ENCODE data around the gene UBE2J2. TPM values are rescaled to one million over a fixed set of nuclear protein-coding genes. Genes with fewer than 3 reads are reported as not detected.
"Not testable (repeated sequence)": the region's sequence is repeated elsewhere in the genome, so short reads cannot be mapped to it uniquely, and the experiment has no call there.

UBE2J2 gene
- total RNA-seq, 1 donor from 2014 or later = 89.9 TPM

DNA sequence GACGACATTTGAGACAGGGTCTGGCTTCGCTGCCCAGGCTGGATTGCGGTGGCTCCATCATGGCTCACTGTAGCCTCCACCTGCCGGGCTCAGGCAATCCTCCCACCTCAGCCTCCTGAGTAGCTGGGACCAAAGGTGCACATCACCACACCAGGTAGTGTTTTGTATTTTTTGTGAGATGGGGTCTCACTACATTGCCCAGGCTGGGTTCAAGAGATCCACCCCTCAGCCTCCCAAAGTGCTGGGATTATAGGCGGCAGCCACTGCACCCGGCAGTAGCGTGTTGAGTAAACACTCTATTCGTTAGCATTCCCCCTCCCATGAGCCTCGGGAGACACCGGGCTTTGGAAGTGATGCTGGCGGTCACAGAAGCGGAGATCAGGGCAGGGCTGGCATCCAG, 20.3 kb downstream of the UBE2J2 start:
- TF ChIP-seq, protein P1, sequence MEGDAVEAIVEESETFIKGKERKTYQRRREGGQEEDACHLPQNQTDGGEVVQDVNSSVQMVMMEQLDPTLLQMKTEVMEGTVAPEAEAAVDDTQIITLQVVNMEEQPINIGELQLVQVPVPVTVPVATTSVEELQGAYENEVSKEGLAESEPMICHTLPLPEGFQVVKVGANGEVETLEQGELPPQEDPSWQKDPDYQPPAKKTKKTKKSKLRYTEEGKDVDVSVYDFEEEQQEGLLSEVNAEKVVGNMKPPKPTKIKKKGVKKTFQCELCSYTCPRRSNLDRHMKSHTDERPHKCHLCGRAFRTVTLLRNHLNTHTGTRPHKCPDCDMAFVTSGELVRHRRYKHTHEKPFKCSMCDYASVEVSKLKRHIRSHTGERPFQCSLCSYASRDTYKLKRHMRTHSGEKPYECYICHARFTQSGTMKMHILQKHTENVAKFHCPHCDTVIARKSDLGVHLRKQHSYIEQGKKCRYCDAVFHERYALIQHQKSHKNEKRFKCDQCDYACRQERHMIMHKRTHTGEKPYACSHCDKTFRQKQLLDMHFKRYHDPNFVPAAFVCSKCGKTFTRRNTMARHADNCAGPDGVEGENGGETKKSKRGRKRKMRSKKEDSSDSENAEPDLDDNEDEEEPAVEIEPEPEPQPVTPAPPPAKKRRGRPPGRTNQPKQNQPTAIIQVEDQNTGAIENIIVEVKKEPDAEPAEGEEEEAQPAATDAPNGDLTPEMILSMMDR (IDR thresholded peaks at IDR 0.05) = no peak
- H3K4me3 Mint-ChIP-seq = no peak overlapping the region
- H3K27ac Mint-ChIP-seq = no peak overlapping the region

DNA sequence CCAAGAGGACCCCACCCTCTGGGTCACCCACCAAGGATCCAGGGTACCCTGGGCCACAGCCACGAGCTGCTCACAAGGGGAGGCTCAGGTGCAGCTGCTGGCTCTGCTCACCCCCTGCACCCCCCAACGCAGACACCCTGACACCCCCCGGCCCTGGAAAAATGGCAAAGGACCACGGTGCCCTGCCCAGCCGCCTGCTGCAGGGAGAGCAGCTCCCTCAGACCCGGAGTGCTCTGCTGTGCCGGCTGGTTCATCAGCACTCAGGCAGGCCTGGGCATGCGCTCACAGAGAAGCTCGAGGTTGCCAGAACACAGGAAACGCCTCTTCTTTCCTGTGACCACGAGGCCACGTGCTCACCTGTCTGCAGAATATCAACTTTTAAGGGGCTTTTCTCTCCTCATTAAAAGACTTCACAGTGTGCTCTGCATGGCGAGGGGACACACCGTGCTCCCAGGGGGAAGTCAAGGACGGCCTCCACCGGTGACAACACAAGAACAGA, 22.8 kb downstream of the UBE2J2 start:
- ChIA-PET POLR2A (interaction anchor here (0.8 to 2.9 kb wide), 15 partner anchors 21 to 267 kb away, joined by 3 to 33 read pairs (median 4); partner anchors contain the start of genes C1orf159 and UBE2J2), CTCF (interaction anchor here (1.0 to 4.3 kb wide), 10 partner anchors 10 to 219 kb away, joined by 3 to 102 read pairs (median 4); no protein-coding TSS in a partner anchor)
- Mint-ChIP-seq H3K36me3 (ENCODE audit: low read depth) (peaks cover 32% of the 10 kb centered on the region), H3K4me3 (peak overlapping the region; percentile 64), H3K27me3 (no peaks in the 10 kb centered on the region), H3K4me1 (peaks cover 19% of the 10 kb centered on the region), H3K9me3 (no peaks in the 10 kb centered on the region), H3K27ac (peak overlapping the region; percentile 72)
- ATAC-seq (ENCODE audit: low read depth) = peak; percentile 76
- DNase-seq = no peak
- TF ChIP-seq, protein P1 (IDR thresholded peaks at IDR 0.05) = no peak
- intact Hi-C loops (cut with micrococcal nuclease) = loop anchor here (1.0 kb wide), 2 partner anchors 129 to 218 kb away; no protein-coding TSS in a partner anchor

More for the DNA sequence above, 20.3 kb downstream of the UBE2J2 start:
- Mint-ChIP-seq H3K36me3 (ENCODE audit: low read depth) (peaks cover 47% of the 10 kb centered on the region), H3K27me3 (no peaks in the 10 kb centered on the region), H3K9me3 (no peaks in the 10 kb centered on the region), H3K4me1 (peaks cover 19% of the 10 kb centered on the region)
- ChIA-PET POLR2A (no interaction called here), CTCF (interaction anchor here (4.3 kb wide), 1 partner anchor 131 kb away, joined by 102 read pairs; no protein-coding TSS in a partner anchor)
- DNase-seq (no peak), ATAC-seq (ENCODE audit: low read depth) (no peak)
- intact Hi-C loops (cut with micrococcal nuclease) = no loop called here

DNA sequence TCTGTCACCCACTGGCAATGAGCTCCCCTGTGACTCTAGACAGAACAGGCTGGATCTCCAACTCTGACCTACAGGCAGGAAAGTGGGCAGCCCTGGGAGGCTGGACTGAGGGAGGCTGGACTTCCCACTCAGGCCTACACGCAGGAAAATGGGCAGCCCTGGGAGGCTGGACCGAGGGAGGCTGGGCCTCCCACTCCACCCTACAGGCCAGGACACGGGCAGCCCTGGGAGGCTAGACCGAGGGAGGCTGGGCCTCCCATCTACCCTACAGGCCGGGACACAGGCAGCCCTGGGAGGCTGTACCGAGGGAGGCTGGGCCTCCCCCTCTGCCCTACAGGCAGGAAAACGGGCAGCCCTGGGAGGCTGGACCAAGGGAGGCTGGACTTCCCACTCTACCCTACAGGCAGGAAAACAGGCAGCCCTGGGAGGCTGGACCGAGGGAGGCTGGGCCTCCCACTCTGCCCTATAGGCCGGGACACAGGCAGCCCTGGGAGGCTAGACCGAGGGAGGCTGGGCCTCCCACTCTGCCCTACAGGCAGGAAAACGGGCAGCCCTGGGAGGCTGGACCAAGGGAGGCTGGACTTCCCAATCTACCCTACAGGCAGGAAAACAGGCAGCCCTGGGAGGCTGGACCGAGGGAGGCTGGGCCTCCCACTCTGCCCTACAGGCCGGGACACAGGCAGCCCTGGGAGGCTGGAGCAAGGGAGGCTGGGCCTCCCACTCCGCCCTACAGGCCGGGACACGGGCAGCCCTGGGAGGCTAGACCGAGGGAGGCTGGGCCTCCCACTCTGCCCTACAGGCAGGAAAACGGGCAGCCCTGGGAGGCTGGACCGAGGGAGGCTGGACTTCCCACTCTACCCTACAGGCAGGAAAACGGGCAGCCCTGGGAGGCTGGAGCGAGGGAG, 25.4 kb downstream of the UBE2J2 start:
- intact Hi-C loops (cut with micrococcal nuclease); POLR2A ChIA-PET; H3K9me3 Mint-ChIP-seq; DNase-seq; H3K27ac Mint-ChIP-seq; ATAC-seq (ENCODE audit: low read depth); H3K4me3 Mint-ChIP-seq; H3K27me3 Mint-ChIP-seq: not testable (repeated sequence)
- peaks cover 19% of the 10 kb centered on the region for H3K4me1 Mint-ChIP-seq
- peaks cover 11% of the 10 kb centered on the region for H3K36me3 Mint-ChIP-seq (ENCODE audit: low read depth)
- CTCF ChIA-PET = interaction anchor here (1.0 kb wide), 1 partner anchor 126 kb away, joined by 3 read pairs; no protein-coding TSS in a partner anchor

DNA sequence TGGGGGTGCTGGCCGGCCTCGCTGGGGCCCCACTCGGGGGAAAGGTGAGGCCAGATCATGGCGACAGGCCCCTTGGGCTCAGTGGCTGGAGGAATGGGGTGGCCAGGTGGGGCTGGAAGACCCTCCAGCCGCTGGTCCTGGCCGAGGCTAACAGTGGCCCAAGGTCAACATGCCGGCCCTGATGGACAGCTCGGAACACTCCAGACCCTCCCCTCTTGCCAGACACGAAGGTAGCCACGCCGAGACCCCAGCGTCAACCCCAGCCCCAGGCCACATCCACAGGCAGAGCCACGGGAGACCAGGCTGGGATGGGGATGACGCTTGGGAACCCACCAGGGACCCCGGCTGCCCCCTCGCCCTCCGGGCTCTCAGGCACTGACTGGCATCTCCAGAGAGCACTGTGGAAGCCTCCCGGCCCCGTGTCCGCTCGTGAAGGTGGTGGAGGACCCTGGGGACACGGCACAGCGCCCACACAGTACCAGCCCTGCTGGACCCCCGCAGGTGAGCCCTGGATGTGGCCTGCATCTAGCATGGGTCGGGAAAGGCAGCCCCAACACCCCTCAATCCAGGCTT, 26.2 kb downstream of the UBE2J2 start:
- Mint-ChIP-seq H3K9me3 (no peaks in the 10 kb centered on the region), H3K4me1 (peaks cover 19% of the 10 kb centered on the region), H3K27me3 (no peaks in the 10 kb centered on the region), H3K36me3 (ENCODE audit: low read depth) (peaks cover 2% of the 10 kb centered on the region), H3K27ac (no peak overlapping the region), H3K4me3 (no peak overlapping the region)
- intact Hi-C loops (cut with micrococcal nuclease) = no loop called here
- DNase-seq (no peak), ATAC-seq (ENCODE audit: low read depth) (no peak)
- CTCF ChIA-PET = interaction anchor here (1.0 kb wide), 1 partner anchor 125 kb away, joined by 3 read pairs; no protein-coding TSS in a partner anchor
- POLR2A ChIA-PET = interaction anchor here (0.6 kb wide), 1 partner anchor 122 kb away, joined by 3 read pairs; no protein-coding TSS in a partner anchor
- TF ChIP-seq, protein P1 (IDR thresholded peaks at IDR 0.05) = no peak

DNA sequence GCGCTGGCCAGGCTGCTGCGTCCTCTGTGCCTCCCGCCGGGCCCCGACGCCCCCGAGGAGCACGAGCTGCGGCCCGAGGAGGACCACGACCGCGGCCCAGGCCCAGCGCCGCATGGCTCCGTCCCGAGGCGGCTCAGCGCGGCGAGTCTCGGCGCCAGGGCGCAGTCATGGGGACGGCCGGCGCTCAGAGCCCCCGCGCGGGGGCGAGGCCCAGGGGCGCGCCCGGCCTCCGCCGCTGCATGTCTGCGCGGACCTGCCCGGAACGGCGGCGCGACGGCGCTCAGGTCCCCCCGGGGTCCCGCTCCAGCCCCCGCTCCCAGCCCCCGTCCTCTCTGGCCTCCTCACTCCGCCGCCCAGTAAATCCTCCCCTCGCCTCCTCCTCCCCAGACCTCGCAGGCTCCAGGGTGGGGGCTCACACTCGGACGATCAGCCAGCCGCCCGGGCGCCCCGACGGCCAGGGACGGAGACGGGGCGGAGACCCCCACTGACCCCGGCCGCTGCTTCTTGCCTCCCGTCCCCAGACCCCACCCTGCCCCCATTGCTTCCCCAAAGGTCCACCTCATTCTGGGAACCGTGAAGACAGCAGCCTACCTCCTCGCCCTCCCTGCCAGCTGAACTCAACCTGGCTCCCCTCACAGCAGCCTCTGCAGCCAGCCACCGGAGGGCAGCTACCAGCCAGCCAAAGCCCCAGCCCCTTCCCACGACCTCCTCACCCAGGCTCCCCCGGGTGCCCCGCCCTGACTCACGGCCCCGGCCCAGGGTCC, 26.9 kb downstream of the UBE2J2 start, which contains the start of gene C1QTNF12:
Gene C1QTNF12, minus strand, starts transcription at position 146 of the 764 bp plus-strand sequence. Its CDS starts 32 bp downstream, at position 114.
- DNase-seq (no peak), ATAC-seq (ENCODE audit: low read depth) (no peak)
- H3K9me3 Mint-ChIP-seq = no peaks in the 10 kb centered on the region
- no peaks in the 10 kb centered on the region for H3K27me3 Mint-ChIP-seq
- TF ChIP-seq, protein P1 (IDR thresholded peaks at IDR 0.05) = no peak
- CTCF ChIA-PET = interaction anchor here (1.1 kb wide), 1 partner anchor 124 kb away, joined by 3 read pairs; no protein-coding TSS in a partner anchor
- H3K36me3 Mint-ChIP-seq (ENCODE audit: low read depth) = no peaks in the 10 kb centered on the region
- H3K27ac Mint-ChIP-seq = no peak within 1 kb of the TSS
- intact Hi-C loops (cut with micrococcal nuclease) = no loop called here
- H3K4me1 Mint-ChIP-seq = peaks cover 19% of the 10 kb centered on the region
- no peak within 1 kb of the TSS for H3K4me3 Mint-ChIP-seq
- POLR2A ChIA-PET = interaction anchor here (0.6 kb wide), 1 partner anchor 121 kb away, joined by 3 read pairs; no protein-coding TSS in a partner anchor

Data from activated B cell treated with CpG ODN at 0.5 μM for 24 hours (primary cell).